Stimulated activated memory B cell treated with anti-CD40 and anti-IgM and Interleukin-4, amounts not matched to agents 10 μg/mL and 1 μg/mL and 100 μg/mL, for 72 hours (primary cell): ENCODE data around the gene THBS2.
"Not testable (repeated sequence)": the region's sequence is repeated elsewhere in the genome, so short reads cannot be mapped to it uniquely, and the experiment has no call there.

ENCODE experiments used
- ATAC-seq: fragments of 150-1000 bp; cut with Tn5 transposase; 2 replicates; pipeline ENCODE4 v1.10.0; 2021
- H3K27ac Mint-ChIP-seq: one replicate; pipeline ENCODE4 v1.8.0; 2022; ENCODE audit warnings: mild to moderate bottlenecking, mixed read lengths
- H3K27me3 Mint-ChIP-seq: one replicate; pipeline ENCODE4 v1.8.0; 2022; ENCODE audit warnings: mixed read lengths
- H3K36me3 Mint-ChIP-seq: one replicate; pipeline ENCODE4 v1.8.0; 2022; ENCODE audit warnings: mixed read lengths
- H3K4me1 Mint-ChIP-seq: one replicate; pipeline ENCODE4 v1.8.0; 2022; ENCODE audit warnings: mixed read lengths
- H3K4me3 Mint-ChIP-seq: one replicate; pipeline ENCODE4 v1.8.0; 2022; ENCODE audit warnings: mild to moderate bottlenecking, moderate library complexity, mixed read lengths
- H3K9me3 Mint-ChIP-seq: one replicate; pipeline ENCODE4 v1.8.0; 2022; ENCODE audit warnings: mixed read lengths

The THBS2 gene

DNA sequence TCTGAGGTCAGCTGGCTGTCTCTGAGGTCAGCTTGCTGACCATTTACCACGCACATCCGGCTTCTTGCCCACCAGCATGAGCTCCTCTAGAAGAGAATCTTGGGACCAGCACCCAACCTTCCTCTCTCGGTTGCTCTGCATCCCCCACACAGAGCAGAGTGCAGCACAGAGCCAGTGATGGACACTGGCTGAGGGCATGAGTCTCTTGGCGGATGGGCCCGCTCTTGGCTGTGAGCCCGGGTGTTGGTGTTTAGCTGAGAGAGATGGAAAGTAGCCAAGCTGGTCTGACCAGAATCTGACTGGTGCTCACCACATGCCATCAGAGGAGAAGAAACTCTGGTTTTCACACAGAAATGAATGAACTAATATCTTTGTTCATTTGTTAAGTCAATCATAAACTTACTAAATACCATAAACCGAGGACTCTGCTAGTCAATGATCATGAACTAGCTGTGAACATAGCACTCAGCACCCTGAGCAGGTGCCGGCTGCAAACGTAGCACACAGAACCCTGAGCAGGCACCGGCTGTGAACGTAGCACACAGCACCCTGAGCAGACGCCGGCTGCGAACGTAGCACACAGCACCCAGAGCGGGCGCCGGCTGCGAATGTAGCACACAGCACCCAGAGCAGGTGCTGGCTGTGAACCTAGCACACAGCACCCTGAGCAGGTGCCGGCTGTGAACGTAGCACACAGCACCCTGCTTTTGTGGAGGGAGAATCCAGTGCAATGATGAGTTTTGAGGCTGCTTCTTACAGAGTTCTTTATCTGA, 10.4 kb upstream of the THBS2 start:
- H3K27ac Mint-ChIP-seq, result no peak overlapping the region
- ATAC-seq, result no peak

DNA sequence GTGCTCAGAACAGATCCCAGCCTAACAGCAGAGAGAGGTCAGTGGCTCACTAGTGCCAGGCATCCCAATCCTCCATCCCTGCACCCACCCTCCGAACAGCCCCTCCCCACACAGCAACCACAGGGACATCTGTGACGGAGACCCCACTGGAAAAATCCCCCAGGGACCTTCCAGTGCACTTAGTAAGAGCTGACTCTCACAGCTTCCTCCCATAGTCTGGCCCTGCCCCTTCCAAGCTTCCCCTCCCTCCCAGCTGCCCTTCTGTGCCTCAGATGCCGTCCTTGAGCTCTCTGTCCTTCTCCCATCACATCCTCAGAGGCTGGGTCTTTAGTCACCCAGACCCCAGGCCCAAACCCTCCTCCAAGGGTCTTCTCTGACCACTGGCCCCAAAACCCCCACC, 9.7 kb upstream of the THBS2 start:
- Mint-ChIP-seq H3K27ac (no peak overlapping the region), H3K27me3 (peaks cover 47% of the 10 kb centered on the region), H3K4me3 (no peak overlapping the region), H3K9me3 (peaks cover under 1% of the 10 kb centered on the region), H3K4me1 (no peaks in the 10 kb centered on the region), H3K36me3 (no peaks in the 10 kb centered on the region)
- ATAC-seq, result no peak

More for the DNA sequence above, 10.4 kb upstream of the THBS2 start:
- H3K4me1 Mint-ChIP-seq, result no peaks in the 10 kb centered on the region
- no peaks in the 10 kb centered on the region for H3K36me3 Mint-ChIP-seq
- H3K27me3 Mint-ChIP-seq, result peaks cover 47% of the 10 kb centered on the region
- H3K9me3 Mint-ChIP-seq, result no peaks in the 10 kb centered on the region
- H3K4me3 Mint-ChIP-seq, result no peak overlapping the region

DNA sequence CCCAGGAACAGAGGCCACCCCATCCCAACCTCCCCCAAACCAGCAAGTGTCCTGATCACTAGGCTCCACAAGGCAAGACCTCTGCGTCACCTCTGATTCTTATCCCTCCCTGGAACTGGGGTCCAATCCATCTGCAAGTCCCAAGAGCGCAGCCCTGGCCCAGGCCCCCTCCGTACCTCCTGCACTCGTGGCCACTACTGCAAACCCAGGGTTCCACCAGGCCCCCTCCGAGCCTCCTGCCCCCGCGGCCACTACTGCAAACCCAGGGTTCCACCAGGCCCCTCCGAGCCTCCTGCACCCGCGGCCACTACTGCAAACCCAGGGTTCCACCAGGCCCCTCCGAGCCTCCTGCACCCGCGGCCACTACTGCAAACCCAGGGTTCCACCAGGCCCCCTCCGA, 9.0 kb upstream of the THBS2 start:
- H3K9me3 Mint-ChIP-seq, H3K4me1 Mint-ChIP-seq, H3K4me3 Mint-ChIP-seq, H3K27ac Mint-ChIP-seq, ATAC-seq, H3K36me3 Mint-ChIP-seq: not testable (repeated sequence)
- peaks cover 47% of the 10 kb centered on the region for H3K27me3 Mint-ChIP-seq

DNA sequence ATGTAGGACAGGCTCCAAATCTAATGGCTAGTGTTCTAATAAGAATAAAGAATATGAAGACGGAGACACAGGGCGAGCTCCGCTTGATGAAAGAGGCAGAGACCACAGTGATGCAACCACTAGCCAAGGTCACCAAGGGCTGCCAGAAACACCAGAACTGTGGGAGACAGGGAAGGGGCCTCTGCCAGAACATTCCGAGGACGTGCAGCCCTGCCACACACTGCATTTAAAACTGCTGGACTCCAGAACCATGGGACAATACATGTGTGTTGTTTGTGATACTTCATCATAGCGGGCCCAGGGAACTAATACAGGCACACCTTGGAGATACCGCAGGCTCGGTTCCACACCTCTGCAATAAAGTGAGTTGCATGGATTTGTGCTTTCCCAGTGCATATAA, 2.9 kb upstream of the THBS2 start:
- Mint-ChIP-seq H3K9me3 (peaks cover 6% of the 10 kb centered on the region), H3K4me3 (no peak overlapping the region), H3K27me3 (peaks cover 68% of the 10 kb centered on the region)

DNA sequence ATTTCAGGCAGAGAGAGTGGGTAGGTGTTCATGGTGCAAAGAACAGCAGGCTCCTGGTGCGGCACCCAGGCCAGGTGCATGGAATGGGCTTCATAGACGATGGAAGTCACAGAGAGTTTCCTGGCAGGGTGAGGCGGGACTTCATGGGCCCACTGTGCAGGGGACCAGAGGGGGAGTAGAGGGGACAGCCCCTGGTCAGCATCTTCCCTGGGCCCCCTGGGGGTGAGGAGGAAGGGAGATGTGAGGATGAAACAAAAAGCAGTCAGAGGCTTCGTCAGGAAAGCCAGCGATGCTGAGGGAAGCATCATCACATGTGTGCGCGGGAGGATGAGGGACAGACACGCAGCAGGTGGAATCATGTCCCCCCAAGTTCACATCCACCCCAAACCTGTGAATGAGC, 2.4 kb upstream of the THBS2 start:
- peaks cover 65% of the 10 kb centered on the region for H3K27me3 Mint-ChIP-seq
- H3K4me1 Mint-ChIP-seq, result peaks cover 26% of the 10 kb centered on the region
- no peak overlapping the region for H3K4me3 Mint-ChIP-seq
- H3K36me3 Mint-ChIP-seq, result no peaks in the 10 kb centered on the region
- no peak for ATAC-seq
- H3K27ac Mint-ChIP-seq, result no peak overlapping the region
- peaks cover 6% of the 10 kb centered on the region for H3K9me3 Mint-ChIP-seq

More for the DNA sequence above, 2.9 kb upstream of the THBS2 start:
- Mint-ChIP-seq H3K4me1 (peaks cover 26% of the 10 kb centered on the region), H3K36me3 (no peaks in the 10 kb centered on the region), H3K27ac (no peak overlapping the region)
- no peak for ATAC-seq

DNA sequence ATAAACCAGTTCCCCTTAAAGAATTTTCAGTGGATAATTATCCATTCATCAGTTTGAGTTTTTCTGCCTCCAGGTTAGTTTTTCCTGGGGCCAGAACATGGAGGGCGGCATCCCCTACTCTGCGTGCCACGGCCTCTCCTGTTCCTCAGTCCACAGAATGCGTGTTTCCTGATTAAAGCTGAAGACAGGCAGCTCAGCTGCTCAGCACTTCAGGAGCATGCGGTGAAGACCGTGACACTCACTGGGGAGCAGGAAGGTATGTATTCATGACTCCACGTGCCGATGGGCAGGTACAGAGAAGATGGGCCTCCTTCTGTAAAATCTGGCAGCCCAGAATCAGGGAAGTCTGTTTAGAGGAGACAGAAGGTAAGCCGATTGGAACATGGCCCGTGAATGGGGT, 2.0 kb upstream of the THBS2 start:
- peaks cover 6% of the 10 kb centered on the region for H3K9me3 Mint-ChIP-seq

DNA sequence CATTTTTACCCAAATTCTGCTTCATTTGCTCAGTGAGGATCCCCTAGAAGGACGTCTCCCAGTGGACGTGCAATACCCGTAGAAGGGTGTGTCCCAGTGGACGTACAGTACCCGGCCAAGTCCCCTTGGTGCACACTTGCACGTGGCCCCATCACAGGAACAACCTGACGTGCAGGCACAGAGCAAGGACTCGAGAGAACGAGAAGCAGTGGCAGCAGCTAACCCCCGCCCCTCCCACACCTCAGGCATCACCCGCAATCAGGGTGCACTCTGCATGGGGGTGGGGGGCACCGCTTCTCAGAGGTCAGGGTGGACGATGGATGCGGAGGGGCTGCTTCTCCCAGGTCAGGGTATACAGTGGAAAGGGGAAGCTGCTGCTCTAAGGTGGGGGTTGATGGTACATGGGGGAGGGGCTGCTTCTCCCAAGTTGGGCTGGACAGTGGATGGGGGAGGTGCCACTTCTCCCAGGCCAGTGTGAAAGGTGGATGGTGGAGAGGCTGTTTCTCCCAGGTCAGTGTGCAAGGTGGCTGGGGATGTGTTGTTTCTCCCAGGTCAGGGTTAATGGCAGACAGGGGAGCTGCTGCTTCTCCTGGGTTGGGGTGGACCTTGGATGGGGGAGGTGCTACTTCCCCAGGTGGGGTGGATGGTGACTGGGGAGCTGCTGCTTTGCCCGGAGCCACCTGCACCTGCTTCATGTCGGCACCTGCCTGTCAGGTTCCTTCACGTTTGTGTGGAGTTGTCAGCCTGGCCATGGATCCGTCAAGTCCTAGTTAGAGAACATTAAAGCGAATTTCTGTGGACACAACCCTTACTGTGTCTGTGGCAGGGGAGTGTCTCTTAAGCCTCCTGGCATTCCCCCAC, 1.0 kb upstream of the THBS2 start:
- peaks cover 6% of the 10 kb centered on the region for H3K9me3 Mint-ChIP-seq
- peaks cover 54% of the 10 kb centered on the region for H3K27me3 Mint-ChIP-seq
- no peak overlapping the region for H3K4me3 Mint-ChIP-seq
- no peak overlapping the region for H3K27ac Mint-ChIP-seq
- peaks cover 26% of the 10 kb centered on the region for H3K4me1 Mint-ChIP-seq
- no peak for ATAC-seq
- no peaks in the 10 kb centered on the region for H3K36me3 Mint-ChIP-seq

More for the DNA sequence above, 2.0 kb upstream of the THBS2 start:
- Mint-ChIP-seq H3K27me3 (peaks cover 61% of the 10 kb centered on the region), H3K27ac (no peak overlapping the region), H3K4me1 (peaks cover 26% of the 10 kb centered on the region), H3K4me3 (no peak overlapping the region), H3K36me3 (no peaks in the 10 kb centered on the region)
- no peak for ATAC-seq

DNA sequence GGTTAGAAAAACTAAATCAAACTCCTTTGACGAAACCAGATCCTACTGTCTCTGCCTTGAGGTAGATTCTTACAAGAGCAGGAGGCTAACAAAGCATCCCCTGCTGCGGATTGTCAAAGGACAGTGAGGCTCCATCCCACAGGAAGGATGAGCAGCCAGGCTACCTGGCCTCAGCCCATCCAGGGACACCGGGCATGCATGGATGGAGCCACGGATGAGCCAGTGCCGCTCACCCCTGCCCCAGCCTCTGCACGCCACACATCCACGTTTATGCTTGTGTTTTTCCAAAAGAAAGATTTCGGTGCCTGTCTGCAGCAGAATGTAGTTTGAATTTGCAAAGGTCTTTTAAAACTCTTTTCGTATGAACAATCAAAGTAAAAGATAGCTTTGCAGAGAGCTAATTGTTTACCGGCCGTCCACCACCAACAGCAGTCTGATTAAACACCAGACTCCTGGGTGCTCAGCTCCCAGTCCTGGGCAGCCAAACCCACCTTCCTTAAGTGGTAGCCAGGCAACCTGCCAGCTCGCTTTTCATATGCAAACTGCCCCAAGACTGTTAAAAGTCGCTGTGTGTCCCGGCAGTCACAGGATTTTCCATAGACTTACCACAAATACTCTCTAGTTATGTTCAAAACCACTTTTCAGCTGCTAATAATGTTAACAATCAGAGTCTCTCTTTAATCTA, 999 bp downstream of the THBS2 start:
- Mint-ChIP-seq H3K9me3 (peaks cover 6% of the 10 kb centered on the region), H3K27ac (no peak overlapping the region), H3K27me3 (peaks cover 54% of the 10 kb centered on the region), H3K4me3 (no peak overlapping the region), H3K4me1 (peaks cover 26% of the 10 kb centered on the region), H3K36me3 (no peaks in the 10 kb centered on the region)
- no peak for ATAC-seq

DNA sequence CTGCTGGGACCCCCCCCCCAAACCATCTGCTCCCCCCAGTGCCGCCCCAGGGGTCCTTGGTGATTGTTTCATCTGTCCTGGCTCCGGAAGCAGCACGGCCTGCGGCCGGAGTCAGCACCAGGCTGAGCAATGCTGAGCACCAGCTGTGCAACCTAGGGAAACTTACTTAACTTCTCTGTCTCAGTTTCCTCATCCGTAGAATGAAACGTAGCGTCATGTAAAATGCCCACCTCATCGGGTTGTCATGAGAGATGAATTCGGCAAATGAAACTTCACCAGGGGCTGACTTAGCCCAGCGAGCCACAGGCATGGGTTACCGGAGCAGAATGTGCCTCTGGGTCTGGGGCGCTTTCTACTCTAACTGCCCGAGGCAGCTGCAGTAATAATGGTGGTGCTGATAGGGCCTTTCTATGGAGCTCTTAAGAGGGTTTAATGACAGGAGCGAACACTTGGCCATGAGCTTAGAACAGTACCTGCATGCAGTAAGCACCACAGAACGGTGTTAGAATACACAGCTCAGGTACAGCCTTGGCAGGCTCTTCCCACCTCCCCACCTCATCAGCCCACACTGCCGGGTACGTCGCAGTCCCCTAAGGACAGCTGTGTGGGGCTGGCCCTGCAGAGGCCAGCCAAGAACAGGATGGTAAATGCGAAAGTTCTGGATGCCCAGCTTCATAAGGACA, 1.7 kb downstream of the THBS2 start:
- H3K27ac Mint-ChIP-seq, result no peak overlapping the region
- no peak overlapping the region for H3K4me3 Mint-ChIP-seq
- peaks cover 26% of the 10 kb centered on the region for H3K4me1 Mint-ChIP-seq
- peaks cover 54% of the 10 kb centered on the region for H3K27me3 Mint-ChIP-seq
- peak; percentile 24 for ATAC-seq
- H3K36me3 Mint-ChIP-seq, result no peaks in the 10 kb centered on the region
- peaks cover 7% of the 10 kb centered on the region for H3K9me3 Mint-ChIP-seq

DNA sequence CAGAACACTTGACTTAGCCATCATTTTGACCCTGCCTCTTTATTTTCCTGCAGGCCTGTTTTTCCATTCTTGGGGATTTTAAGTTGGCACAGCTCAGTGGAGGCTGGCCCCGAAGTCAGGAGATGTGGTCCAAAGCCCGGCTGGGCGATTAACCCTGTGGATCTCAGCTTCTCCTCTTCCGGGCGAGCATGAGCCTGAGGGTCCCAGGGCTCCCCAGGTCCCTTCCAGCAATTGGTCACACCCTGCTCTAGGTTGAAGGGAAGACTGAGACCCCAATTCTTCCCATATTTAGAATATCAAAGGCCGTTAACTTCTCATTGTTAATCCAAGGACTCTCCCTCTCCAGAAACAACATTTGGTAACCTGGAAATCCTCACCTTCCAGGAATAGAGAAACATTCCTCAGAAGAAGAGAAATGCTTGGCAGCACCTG, 2.3 kb downstream of the THBS2 start:
- Mint-ChIP-seq H3K4me1 (peaks cover 26% of the 10 kb centered on the region), H3K4me3 (no peak overlapping the region), H3K27ac (no peak overlapping the region), H3K27me3 (peaks cover 51% of the 10 kb centered on the region), H3K36me3 (no peaks in the 10 kb centered on the region), H3K9me3 (peaks cover 7% of the 10 kb centered on the region)
- ATAC-seq, result no peak

DNA sequence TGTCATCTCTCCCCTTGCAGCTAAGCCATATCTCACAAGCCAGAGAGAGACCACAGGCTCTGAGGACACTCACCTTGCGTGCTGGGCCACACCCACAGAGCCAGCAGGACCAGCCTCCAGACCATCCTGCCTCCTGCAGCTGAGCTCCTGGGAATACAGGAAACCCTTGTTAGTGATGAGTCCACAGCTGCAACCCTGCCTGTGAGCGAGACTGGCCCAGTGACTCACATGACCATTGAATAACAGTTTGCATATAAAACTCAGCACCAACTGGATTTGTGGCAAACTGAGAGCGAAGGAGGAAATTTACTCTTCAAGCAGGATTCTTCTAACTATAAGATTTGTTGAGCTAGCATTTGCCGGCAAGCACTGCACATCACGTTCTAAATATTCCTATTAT, 3.0 kb downstream of the THBS2 start:
- no peak for ATAC-seq
- Mint-ChIP-seq H3K27me3 (peaks cover 43% of the 10 kb centered on the region), H3K36me3 (no peaks in the 10 kb centered on the region), H3K9me3 (peaks cover 7% of the 10 kb centered on the region), H3K27ac (no peak overlapping the region), H3K4me3 (no peak overlapping the region), H3K4me1 (peaks cover 26% of the 10 kb centered on the region)

DNA sequence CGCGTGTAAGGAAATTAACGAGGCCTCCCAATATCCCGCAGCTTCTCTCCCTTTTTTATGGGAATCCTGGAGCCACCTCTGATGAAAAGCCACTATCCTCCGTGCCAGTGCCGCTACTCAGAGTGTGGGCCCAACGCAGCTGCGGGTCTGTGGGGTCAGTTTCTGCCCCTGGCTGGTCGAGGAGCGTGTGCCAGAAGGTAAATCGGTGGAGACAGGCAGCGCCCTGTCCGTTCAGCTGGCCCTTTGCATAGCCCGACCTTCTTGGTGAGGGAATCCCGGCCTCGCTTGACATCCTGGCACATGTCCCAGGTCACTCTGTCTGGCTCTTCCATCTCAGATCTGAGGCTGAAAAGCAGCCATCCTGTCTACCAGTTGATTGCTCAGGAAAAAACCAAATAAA, 4.6 kb downstream of the THBS2 start:
- peaks cover 27% of the 10 kb centered on the region for H3K27me3 Mint-ChIP-seq
- H3K9me3 Mint-ChIP-seq, result peaks cover 7% of the 10 kb centered on the region
- no peak overlapping the region for H3K27ac Mint-ChIP-seq
- H3K36me3 Mint-ChIP-seq, result no peaks in the 10 kb centered on the region
- no peak overlapping the region for H3K4me3 Mint-ChIP-seq
- no peak for ATAC-seq
- H3K4me1 Mint-ChIP-seq, result peaks cover 20% of the 10 kb centered on the region

DNA sequence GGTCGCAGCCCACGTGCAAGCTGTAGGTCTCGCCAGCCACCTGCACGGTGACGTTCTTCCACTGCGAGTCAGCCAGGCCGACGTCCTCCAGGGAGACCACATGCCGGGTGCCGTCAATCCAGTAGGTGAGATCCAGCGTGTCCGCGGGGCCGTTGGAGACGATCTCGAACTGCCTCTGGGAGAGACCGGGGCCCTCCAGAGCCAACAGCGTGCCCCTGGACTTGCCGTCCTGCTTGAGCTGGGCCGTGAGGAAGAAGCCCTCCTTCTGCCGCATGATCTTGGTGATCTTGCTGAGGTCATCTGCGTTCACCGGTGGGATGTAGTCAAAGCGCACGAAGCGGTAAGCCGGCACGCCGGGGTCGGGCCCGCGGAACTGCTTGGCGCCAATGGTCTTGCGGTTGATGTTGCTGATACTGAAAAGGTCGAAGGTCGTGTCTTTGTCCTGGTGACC, 5.1 kb downstream of the THBS2 start:
- Mint-ChIP-seq H3K36me3 (no peaks in the 10 kb centered on the region), H3K27ac (no peak overlapping the region), H3K4me3 (no peak overlapping the region), H3K9me3 (peaks cover 7% of the 10 kb centered on the region), H3K27me3 (peaks cover 22% of the 10 kb centered on the region), H3K4me1 (peaks cover 15% of the 10 kb centered on the region)
- ATAC-seq, result no peak

DNA sequence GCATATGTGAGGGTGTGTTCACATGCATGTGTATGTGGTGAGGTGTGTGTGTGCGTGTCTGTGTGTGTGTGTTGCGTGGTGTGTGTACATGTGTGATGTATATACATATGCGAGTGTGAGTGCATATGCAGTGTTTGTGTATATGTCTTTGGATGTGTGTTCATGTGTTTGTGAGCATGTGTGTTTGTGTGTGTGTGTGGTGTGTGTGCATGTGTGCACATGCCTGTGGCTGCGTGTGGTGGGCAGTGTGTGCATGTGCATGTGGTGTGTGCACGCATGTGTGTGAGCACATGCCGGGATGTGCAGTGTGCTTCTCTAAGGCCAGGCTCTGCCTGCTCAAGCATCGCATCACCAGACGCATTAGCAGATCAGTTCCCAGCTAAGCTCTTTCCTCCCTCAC, 5.7 kb downstream of the THBS2 start:
- Mint-ChIP-seq H3K4me1 (peaks cover 10% of the 10 kb centered on the region), H3K9me3 (peaks cover 7% of the 10 kb centered on the region), H3K36me3 (no peaks in the 10 kb centered on the region), H3K27ac (no peak overlapping the region), H3K4me3 (no peak overlapping the region), H3K27me3 (peaks cover 17% of the 10 kb centered on the region)
- ATAC-seq, result no peak

DNA sequence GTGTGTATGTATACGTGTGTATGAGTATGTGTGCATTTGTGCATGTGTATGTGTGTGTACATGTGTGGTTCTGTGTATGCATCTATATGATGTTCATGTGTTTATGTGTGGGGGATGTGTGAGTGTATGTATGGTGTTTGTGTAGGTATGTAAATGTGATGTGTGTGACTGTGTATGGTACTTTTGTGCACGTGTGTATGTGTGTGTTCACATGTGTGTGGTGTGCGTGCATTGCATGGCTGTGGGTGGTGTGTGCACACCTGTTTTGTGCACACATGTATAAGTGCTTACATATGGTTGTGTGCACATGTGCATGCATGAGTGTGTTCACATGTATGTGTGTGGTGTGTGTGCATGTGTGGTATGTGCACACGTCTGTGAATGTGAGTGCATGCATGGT, 6.2 kb downstream of the THBS2 start:
- Mint-ChIP-seq H3K27ac (no peak overlapping the region), H3K4me1 (peaks cover 6% of the 10 kb centered on the region), H3K36me3 (no peaks in the 10 kb centered on the region), H3K27me3 (peaks cover 11% of the 10 kb centered on the region), H3K9me3 (peaks cover 7% of the 10 kb centered on the region), H3K4me3 (no peak overlapping the region)
- ATAC-seq, result no peak
